Erythroblast (primary cell): ENCODE data around the gene PCDHGB7.

Experiments
- GATA1 ChIP-seq: IDR thresholded peaks from 2 replicates; pipeline ENCODE4 v1.6.1; 2011; ENCODE audit warnings: low read depth, mild to moderate bottlenecking, control low read depth, low read length, moderate library complexity
- POLR2A ChIP-seq: IDR thresholded peaks from 2 replicates; pipeline ENCODE4 v1.6.1; 2011; ENCODE audit warnings: mild to moderate bottlenecking, low read length

GRCh38 chr5:141421489-141421855 lies 4.0 kb downstream of the PCDHGB7 start:
- TF ChIP-seq GATA1 (no peak), POLR2A (no peak)
